Inferior parietal cortex (tissue), 1 donor: Measurements from ENCODE around the gene PSMA6.

Experiments used
- DNase-seq: peaks from one replicate; pipeline ENCODE4 v3.0.0-alpha.2; 2016; ENCODE audit errors: extremely low spot score

Gene PSMA6

DNA sequence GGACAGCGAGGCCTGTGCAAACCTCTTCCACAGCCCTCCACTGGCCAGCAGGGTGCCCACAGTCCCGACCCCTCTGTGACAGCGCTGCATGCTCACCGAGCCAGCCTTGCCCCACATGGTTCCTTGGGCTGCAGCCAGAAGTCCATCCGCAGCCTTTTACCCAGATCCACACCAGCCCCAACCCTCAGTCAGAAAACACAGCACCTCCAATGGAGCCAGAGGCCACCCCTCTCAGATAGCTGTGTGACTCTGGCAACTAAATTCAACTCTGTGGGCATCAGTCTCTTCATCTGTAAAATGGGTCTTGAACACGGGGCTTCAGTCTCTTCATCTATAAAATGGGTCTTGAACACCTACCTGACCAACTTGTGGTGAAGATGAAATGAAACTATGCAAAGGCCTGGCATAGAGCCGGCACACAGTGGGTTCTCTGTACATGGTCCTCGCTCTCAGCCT is 74.4 kb downstream of the PSMA6 start:
- DNase-seq, result no peak

DNA sequence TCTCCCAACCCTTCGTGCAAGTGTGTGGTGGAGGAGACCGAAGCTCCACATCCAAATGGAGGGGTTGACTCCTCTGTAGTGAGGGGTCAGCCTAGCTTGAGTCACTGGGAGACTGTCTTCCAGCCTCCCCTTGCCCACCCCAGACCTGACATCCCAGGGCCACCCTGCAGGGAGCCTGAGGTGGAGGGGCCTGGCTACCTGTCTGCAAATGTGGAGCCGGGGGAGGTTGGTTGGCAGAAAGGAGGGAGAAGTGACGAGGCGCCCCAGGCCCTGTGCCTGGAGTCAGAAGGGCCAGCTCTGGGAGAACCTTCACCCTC is 74.8 kb downstream of the PSMA6 start:
- no peak for DNase-seq
